Measurements from ENCODE around the gene PLS1.
A peak's percentile ranks its signal among the peaks of the same experiment; 100 is the strongest.
"Not testable (repeated sequence)": the region's sequence is repeated elsewhere in the genome, so short reads cannot be mapped to it uniquely, and the experiment has no call there.

PLS1 gene

DNA sequence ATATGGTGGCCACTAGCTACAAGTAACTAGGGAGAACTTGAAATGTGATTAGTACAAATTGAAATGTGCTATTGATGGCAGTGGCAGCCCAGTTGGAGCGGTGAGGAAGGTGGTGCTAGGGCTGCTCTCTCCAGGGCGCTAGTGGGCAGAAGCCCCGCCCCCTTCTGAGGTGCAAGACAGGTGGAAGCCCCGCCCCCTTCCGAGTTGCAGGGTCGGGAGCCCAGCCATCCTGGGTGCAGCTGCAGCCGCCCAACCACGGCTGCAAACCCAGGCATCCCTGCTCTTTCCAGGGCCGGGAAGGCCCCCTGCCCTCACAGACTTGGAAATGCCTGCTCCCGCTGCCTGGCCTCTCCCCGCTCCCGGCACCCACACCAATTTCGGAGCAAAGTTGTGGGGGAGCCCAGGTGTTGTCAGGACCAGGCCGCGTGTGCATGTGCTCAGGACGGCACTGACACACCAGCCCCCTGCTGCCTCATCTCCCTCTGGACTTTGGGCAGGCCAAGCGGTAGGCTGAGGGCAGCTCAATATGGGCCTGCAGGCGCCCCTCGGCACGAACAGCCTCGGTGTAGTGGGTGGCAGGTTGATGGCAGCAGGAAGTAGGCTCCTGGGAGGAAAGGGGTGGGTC, 27.7 kb upstream of the PLS1 start:
- TF ChIP-seq, protein P1, sequence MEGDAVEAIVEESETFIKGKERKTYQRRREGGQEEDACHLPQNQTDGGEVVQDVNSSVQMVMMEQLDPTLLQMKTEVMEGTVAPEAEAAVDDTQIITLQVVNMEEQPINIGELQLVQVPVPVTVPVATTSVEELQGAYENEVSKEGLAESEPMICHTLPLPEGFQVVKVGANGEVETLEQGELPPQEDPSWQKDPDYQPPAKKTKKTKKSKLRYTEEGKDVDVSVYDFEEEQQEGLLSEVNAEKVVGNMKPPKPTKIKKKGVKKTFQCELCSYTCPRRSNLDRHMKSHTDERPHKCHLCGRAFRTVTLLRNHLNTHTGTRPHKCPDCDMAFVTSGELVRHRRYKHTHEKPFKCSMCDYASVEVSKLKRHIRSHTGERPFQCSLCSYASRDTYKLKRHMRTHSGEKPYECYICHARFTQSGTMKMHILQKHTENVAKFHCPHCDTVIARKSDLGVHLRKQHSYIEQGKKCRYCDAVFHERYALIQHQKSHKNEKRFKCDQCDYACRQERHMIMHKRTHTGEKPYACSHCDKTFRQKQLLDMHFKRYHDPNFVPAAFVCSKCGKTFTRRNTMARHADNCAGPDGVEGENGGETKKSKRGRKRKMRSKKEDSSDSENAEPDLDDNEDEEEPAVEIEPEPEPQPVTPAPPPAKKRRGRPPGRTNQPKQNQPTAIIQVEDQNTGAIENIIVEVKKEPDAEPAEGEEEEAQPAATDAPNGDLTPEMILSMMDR (IDR thresholded peaks at IDR 0.05; ENCODE audit: insufficient read depth, low read depth, low read length, missing control alignments): no peak
- no peak overlapping the region for H3K4me3 ChIP-seq (ENCODE audit: low read depth, low read length)
- DNase-seq (ENCODE audit: low read depth): no peak

DNA sequence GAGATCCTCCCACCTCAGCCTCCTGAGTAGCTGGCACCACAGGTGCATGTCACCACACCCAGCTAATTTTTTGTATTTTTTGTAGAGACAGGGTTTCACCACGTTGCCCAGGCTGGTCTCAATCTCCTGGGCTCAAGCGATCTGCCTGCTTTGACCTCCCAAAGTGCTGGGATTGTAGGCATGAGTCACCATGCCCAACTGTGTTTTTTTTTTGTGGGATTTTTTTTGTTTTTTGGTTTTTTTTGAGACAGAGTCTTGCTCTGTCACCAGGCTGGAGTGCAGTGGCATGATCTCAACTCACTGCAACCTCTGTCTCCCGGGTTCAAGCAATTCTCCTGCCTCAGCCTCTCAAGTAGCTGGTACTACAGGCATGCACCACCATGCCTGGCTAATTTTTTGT, 26.8 kb upstream of the PLS1 start:
- not testable (repeated sequence) for H3K4me3 ChIP-seq (ENCODE audit: low read depth, low read length); DNase-seq (ENCODE audit: low read depth)

DNA sequence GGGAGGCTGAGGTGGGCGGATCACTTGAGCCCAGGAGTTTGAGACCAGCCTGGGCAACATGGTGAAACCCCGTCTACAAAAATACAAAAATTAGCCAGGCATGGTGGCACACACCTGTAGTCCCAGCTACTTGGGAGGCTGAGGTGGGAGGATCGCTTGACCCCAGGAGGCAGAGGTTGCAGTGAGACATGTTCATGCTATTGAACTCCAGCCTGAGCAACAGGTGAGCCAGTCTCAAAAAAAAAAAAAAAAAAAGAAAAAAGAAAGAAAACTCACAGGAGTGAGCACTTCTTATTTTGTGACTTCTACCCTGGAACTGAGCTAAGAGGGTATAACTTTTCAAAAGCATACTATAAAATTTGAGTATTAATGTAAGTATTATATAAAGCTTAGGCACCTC, 22.0 kb upstream of the PLS1 start:
- DNase-seq (ENCODE audit: low read depth); H3K4me3 ChIP-seq (ENCODE audit: low read depth, low read length): not testable (repeated sequence)

DNA sequence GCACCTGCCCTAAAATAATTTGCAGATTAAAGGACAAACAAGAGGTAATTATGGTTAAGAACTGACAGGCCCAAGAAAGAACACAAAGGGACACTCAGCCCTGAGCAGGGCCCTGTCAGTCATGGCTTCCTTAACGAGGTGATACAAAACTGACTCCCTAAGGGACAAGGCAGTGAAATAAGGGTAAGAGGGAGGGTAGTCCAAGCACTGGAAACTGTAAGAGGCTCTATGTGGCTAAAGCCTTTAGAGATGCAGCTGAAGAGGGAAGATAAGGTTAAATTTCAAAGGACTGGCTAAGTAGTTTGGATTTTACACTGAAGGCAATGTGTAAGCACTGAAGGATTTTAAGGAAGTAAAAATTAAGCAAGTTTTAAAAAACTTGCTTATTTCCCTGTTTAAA, 21.5 kb upstream of the PLS1 start:
- DNase-seq (ENCODE audit: low read depth): no peak
- TF ChIP-seq, protein P1 (IDR thresholded peaks at IDR 0.05; ENCODE audit: insufficient read depth, low read depth, low read length, missing control alignments): no peak

DNA sequence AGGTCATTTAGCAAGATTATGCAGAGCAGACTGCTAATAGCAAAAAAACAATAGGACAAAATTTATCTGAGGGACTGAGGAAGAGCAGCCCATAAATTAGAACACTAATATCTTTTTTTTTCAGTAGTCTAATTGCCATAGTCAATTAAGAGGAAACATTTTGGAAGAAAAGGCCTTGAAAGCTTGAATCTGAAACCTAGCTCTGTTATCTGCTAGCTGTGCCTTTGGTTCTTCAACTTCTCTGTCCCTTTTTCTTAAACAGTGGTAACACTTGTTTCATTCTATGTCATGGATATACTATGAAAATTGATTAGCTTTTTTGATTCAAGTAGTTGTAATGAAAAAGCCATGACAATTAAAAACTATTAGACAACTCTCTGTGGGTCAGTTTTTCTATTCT, 19.4 kb upstream of the PLS1 start:
- TF ChIP-seq, protein P1 (IDR thresholded peaks at IDR 0.05; ENCODE audit: insufficient read depth, low read depth, low read length, missing control alignments): no peak
- peak overlapping the region; percentile 94 for H3K4me3 ChIP-seq (ENCODE audit: low read depth, low read length)
- DNase-seq (ENCODE audit: low read depth): no peak

More for the DNA sequence above, 21.5 kb upstream of the PLS1 start:
- H3K4me3 ChIP-seq (ENCODE audit: low read depth, low read length): no peak overlapping the region

DNA sequence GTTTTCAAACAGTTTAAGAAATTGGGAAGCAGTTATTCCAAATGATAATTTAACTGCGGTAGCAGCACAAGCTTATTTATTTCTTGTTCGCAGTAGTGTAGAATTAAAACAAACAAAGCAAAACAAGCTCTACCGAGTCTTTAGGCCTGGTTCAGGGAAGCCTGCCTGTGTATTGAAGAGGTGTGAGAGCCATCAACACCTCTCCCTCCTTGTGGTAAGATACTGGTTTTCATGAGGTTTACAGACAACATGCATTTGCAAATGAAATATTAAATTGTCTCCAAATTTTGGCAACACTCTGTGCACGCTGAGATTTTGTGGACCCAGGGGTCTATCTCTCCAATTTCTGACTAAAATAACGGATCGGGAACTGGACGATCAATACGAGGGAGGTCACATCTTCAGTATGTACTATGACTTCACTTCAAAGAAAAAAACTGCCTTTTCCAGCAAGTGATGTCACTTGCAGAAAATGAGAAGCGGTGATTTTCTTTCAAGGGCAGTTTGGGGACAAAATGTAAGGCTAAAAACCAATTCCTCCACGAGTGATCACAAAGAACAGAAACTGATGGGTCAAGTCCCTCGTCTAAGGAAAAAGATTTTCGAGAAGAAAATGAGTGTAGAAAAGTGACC, 18.4 kb upstream of the PLS1 start:
- TF ChIP-seq, protein P1 (IDR thresholded peaks at IDR 0.05; ENCODE audit: insufficient read depth, low read depth, low read length, missing control alignments): no peak
- H3K4me3 ChIP-seq (ENCODE audit: low read depth, low read length): peak overlapping the region; percentile 94
- DNase-seq (ENCODE audit: low read depth): peak; percentile 10

DNA sequence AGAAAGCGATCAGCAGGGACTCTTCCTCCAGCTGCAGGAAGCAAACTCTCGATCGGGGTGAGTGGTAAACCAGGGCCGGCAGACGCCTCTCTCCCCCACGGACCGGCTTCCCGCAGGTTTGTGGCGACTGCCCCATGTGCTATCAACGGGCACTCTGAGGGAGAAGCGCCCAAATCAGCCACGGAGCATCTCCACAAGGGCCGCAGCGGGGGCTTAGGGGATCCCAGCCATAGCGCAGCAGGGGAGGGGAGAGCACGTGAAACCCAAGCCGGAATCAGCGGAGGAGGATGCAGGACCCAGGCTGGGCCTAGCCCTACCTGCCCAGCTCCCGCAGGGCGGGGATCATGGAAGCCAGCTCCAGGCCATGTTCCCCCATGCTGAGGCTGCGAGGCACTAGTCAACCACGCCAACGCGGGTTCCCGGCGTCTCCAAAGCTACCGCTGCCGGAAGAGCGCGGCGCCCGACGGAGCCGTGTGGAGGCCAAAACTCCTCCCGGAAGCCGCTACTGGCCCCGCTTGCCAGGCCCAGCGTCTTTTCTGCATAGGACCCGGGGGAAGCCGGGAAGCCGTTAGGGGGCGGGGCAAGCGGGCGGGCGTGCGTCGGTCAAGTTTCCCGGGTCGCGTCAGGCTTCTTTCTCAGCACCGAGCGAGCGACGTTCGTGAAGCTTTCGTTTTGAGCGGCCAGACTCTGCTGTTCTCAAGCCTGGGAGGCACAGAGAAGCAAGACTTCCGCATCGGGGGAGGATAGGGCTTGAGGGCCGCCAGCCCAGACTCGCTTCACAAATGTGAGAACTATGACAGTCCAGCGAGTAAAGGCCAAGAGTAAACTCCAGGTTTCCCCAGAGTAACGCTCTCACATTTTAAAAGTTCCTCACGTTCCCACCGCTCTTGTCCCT, 17.6 kb upstream of the PLS1 start, which contains the start of gene ATR:
ATR (minus strand) TSS at position 405 of the 895 bp plus-strand sequence; CDS start at position 376, 29 bp downstream.
- TF ChIP-seq, protein P1 (IDR thresholded peaks at IDR 0.05; ENCODE audit: insufficient read depth, low read depth, low read length, missing control alignments): no peak
- DNase-seq (ENCODE audit: low read depth): peak; percentile 99
- H3K4me3 ChIP-seq (ENCODE audit: low read depth, low read length): peak within 1 kb of the TSS; percentile 94
